NB4 (cell line): ENCODE measurements around the gene IL18RAP.

Experiments
- DNase-seq: peaks from one replicate; pipeline ENCODE4 v3.0.0; 2010; ENCODE audit warnings: low read depth
- H3K4me3 ChIP-seq: one replicate; pipeline ENCODE4 v1.5.1; 2011; ENCODE audit warnings: mild to moderate bottlenecking, low read depth, low read length, moderate library complexity
- MYC ChIP-seq: IDR thresholded peaks from 2 replicates; pipeline ENCODE4 v1.6.1; 2011; ENCODE audit warnings: low read depth, low read length
- POLR2A ChIP-seq: IDR thresholded peaks from 2 replicates; pipeline ENCODE4 v1.6.1; 2011; ENCODE audit warnings: mild to moderate bottlenecking; ENCODE audit not compliant: insufficient read length; ENCODE audit errors: extremely low read depth
- TF ChIP-seq, protein P1 (sequence below): IDR thresholded peaks from 2 replicates; pipeline ENCODE4 v1.6.1; 2011; ENCODE audit warnings: low read depth, low read length
- TF ChIP-seq, protein P2 (sequence below): IDR thresholded peaks from one replicate; pipeline ENCODE4 v1.5.1; 2012; ENCODE audit warnings: low read depth, low read length

The IL18RAP gene

DNA sequence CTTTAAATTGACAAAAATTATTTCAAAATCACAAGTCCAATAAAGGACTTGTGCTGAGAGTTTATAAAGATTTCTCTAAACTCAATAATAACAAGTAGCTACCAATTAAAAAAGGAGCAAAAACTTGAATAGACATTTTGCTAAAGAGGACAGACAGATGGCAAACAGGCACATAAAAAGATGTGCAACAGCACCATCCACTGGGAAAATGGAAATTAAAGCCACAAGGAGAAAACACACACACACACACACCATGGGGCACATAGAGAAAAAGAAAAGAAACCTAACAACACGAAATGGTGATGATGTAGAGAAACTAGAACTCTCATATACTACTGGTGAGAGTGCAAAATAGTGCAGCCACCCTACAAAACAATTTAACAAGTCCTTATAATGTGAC is 37.5 kb downstream of the IL18RAP start:
- TF ChIP-seq MYC (no peak), POLR2A (no peak)
- TF ChIP-seq, protein P1, sequence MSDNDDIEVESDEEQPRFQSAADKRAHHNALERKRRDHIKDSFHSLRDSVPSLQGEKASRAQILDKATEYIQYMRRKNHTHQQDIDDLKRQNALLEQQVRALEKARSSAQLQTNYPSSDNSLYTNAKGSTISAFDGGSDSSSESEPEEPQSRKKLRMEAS: no peak
- TF ChIP-seq, protein P2, sequence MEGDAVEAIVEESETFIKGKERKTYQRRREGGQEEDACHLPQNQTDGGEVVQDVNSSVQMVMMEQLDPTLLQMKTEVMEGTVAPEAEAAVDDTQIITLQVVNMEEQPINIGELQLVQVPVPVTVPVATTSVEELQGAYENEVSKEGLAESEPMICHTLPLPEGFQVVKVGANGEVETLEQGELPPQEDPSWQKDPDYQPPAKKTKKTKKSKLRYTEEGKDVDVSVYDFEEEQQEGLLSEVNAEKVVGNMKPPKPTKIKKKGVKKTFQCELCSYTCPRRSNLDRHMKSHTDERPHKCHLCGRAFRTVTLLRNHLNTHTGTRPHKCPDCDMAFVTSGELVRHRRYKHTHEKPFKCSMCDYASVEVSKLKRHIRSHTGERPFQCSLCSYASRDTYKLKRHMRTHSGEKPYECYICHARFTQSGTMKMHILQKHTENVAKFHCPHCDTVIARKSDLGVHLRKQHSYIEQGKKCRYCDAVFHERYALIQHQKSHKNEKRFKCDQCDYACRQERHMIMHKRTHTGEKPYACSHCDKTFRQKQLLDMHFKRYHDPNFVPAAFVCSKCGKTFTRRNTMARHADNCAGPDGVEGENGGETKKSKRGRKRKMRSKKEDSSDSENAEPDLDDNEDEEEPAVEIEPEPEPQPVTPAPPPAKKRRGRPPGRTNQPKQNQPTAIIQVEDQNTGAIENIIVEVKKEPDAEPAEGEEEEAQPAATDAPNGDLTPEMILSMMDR: no peak
- no peak overlapping the region for H3K4me3 ChIP-seq
- peak; percentile 14 for DNase-seq

DNA sequence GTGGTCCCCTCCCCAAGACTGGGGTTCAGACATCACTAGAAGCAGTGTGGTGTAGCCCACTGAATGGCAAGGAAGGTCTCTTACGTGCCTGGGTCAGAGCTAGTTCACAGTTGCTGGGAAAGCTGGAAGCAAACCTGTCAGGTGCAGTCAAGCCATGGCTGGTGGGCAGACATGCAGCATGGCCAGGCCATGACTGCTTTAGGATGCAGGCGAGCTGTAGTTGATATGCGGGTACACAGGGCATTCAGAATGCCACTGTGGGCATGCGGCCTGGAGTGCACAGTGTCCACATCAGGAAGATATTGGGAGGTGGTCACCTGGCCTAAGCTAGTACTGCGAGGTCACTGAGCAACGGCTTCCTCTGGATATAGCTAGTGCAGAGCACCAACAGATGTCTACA is 38.2 kb downstream of the IL18RAP start:
- no peak for DNase-seq
- H3K4me3 ChIP-seq: no peak overlapping the region
- TF ChIP-seq, protein P2: no peak
- TF ChIP-seq POLR2A (no peak), MYC (no peak)
- TF ChIP-seq, protein P1: no peak

DNA sequence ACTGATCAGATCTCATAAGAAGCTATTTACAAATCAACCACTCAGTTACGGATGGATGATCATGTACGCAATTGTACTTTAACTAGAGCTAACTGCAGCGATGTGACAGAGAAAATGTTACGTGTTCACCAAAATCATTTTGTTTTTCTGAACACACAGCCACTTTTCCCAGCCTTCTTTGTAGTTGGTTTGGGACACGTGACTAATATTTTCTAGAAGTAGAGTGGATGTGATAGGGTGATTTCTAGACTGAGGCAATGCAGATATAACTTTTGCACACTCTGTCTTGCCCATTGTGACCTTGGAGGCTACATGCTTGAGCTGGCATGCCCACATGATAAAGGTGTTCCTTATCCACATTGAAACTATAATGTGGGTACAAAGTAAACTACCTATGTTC is 40.2 kb downstream of the IL18RAP start:
- TF ChIP-seq POLR2A: no peak
- no peak for TF ChIP-seq MYC
- TF ChIP-seq, protein P1: no peak
- TF ChIP-seq, protein P2: no peak
- no peak for DNase-seq
- H3K4me3 ChIP-seq: no peak overlapping the region

DNA sequence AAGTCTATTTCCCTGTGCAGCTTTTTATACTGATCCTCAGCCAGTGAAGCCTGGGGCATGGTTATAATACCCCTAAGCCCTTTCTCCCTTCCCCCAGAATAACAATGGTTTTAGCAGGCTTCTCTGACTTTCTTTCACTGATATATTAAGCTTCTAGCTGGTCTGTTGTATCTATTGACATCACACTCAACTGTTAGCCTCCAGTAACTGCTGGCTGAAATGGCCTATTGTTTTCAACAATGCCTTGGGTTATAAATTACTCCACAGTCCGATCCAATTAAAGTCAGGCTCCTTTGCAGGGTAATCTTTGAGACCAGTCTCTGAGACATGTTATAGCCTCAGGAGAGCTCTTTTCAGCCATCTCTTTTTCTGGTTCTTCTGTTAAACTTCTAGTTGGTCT is 47.2 kb downstream of the IL18RAP start:
- no peak for DNase-seq

DNA sequence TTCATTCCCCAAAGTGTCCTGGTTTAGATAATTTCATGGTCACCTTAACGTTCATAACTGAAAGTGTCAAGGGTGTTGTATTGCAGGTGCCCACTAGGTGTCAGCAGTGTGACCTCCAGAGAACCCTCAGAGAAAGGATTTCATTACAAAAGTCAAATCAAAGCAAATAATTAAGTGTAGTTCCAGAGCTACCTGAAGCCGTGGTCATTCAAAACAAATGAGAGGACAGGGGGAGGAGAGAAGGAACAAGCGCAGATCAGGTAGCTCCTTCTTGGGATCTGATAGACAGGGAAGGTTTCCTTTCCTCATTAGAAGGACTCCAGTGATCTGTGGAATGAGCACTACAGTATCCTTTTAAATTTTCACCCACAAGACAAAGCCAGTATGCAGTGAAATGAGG is 50.1 kb downstream of the IL18RAP start, which contains the start of gene SLC9A4:
SLC9A4 (plus strand) TSS at position 207 of the 400 bp plus-strand sequence. CDS start 534 bp downstream, outside the sequence.
- peak; percentile 49 for DNase-seq
- H3K4me3 ChIP-seq: no peak within 1 kb of the TSS

More for the DNA sequence above, 47.2 kb downstream of the IL18RAP start:
- TF ChIP-seq, protein P2: no peak
- TF ChIP-seq MYC (no peak), POLR2A (no peak)
- TF ChIP-seq, protein P1: no peak
- no peak overlapping the region for H3K4me3 ChIP-seq

More for the DNA sequence above, 50.1 kb downstream of the IL18RAP start, which contains the start of gene SLC9A4:
- TF ChIP-seq MYC: no peak
- TF ChIP-seq, protein P2: peak; percentile 88
